22Rv1 (cell line): ENCODE measurements around the gene ADGRE2.
"Not testable (repeated sequence)": the region's sequence is repeated elsewhere in the genome, so short reads cannot be mapped to it uniquely, and the experiment has no call there.

Source experiments
- H3K27ac ChIP-seq: fragments of 450-650 bp; 2 replicates; pipeline ENCODE4 v1.5.1; 2017
- CTCF ChIP-seq: fragments of 450-650 bp; IDR thresholded peaks from 2 replicates; pipeline ENCODE4 v1.5.1; 2017; ENCODE audit warnings: mild to moderate bottlenecking
- ZFX ChIP-seq: fragments of 450-650 bp; IDR thresholded peaks from 2 replicates; pipeline ENCODE4 v1.6.1; 2017; ENCODE audit warnings: antibody characterized with exemption, borderline replicate concordance

The ADGRE2 gene

GRCh38 chr19:14778110-14778845, at the start of gene ADGRE2:
TSS of gene ADGRE2 (minus strand) at chr19:14778560. CDS start at chr19:14776756, 1,804 bp downstream.
- H3K27ac ChIP-seq: not testable (repeated sequence)

- no peak overlapping the region for H3K27ac ChIP-seq
- TF ChIP-seq ZFX (no peak), CTCF (no peak)
Observed at GRCh38 chr19:14826006-14826405, 47.6 kb upstream of the ADGRE2 start.

GRCh38 chr19:14821937-14822336, 43.6 kb upstream of the ADGRE2 start:
- TF ChIP-seq CTCF: no peak
- no peak for TF ChIP-seq ZFX
- H3K27ac ChIP-seq: no peak overlapping the region

GRCh38 chr19:14818588-14818987, 40.2 kb upstream of the ADGRE2 start:
- TF ChIP-seq ZFX (no peak), CTCF (no peak)
- no peak overlapping the region for H3K27ac ChIP-seq

- H3K27ac ChIP-seq: no peak overlapping the region
- TF ChIP-seq ZFX (no peak), CTCF (no peak)
Observed at GRCh38 chr19:14817052-14817451, 38.7 kb upstream of the ADGRE2 start.

- H3K27ac ChIP-seq: no peak overlapping the region
- TF ChIP-seq ZFX: no peak
- TF ChIP-seq CTCF: no peak
Observed at GRCh38 chr19:14814982-14815652, 36.8 kb upstream of the ADGRE2 start.

GRCh38 chr19:14809272-14810057, 31.1 kb upstream of the ADGRE2 start:
- no peak for TF ChIP-seq CTCF
- no peak for TF ChIP-seq ZFX

More at GRCh38 chr19:14809272-14810057, 31.1 kb upstream of the ADGRE2 start:
- no peak overlapping the region for H3K27ac ChIP-seq
